GDM1 (cell line): Measurements from ENCODE around the gene SEMA6D.

ENCODE experiments used
- DNase-seq: peaks from one replicate; lab custom pipeline; 2025; lab: John Stamatoyannopoulos, UW

Gene SEMA6D

DNA sequence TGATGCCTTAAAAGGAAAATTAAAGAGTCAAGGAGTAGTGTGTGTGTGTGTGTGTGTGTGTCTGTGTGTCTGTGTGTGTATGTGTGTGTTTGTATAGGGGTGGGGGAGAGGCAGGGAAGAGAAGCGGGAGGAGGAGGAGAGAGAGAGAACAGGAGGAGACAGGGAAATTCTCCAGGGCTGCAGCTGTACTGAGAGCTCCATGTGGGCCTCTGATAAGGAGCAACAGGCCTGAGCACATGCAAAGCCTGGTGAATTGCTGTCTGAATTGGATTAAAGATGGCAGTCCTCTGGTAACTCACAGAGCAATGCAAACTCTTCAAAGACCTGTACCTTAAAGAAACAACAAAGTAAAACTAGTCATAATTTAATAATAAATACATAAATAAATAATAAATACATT lies 70.6 kb downstream of the SEMA6D start:
- DNase-seq, result no peak

DNA sequence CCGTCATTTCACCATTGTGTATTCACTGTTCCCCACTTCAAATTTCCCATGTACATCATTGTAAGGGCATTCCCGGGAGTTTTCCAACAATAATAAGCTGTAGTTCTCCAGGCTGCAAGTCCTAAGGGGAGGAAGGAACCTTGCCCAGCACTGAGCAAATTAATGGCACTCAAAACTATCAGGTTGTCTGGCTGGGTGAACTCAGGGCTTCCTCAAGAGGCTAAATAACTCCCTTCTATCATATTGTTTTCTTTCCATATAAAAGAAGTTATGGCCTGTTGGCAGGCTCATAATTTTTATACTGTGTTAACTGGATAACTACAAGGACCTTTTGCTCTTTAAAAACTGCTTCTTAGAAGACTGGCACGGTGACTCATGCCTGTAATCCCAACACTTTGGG lies 71.4 kb downstream of the SEMA6D start:
- no peak for DNase-seq

DNA sequence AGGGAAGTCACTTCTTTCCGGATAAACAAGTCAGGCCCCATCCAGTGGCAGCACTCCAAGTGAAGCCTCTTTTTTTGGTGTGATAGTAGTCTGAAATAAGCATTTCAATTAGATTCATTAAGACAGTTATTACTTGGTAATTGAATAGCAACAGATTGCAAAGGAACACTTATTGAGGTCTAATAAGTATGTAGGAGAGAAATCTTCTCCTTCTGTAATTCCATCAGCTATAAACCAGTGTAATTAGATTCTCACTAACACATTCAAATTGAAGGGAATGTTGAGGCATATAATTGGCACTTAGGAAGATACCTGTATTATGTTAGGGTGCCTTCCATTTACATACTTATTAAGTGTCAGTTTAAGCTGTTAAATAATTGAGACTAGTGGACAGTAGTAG lies 73.9 kb downstream of the SEMA6D start:
- DNase-seq, result no peak

DNA sequence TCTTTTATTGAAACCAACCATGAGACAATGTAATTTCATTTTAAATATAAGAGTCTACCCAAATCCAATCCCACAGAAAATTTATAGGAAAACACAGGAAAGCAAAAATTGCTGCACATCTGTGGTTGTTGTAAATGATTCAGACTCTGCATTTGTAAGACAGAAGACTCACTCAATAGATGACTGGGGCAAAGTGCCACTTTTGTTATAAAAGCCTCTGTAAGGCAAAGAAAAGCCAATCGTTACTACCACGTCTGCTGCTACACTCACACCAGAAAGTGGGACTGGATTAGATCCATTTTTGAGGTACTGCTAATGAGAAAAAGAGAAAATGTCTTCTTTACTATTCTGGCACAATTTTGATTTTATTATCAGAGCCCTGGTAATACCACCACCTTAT lies 74.9 kb downstream of the SEMA6D start:
- DNase-seq, result no peak

DNA sequence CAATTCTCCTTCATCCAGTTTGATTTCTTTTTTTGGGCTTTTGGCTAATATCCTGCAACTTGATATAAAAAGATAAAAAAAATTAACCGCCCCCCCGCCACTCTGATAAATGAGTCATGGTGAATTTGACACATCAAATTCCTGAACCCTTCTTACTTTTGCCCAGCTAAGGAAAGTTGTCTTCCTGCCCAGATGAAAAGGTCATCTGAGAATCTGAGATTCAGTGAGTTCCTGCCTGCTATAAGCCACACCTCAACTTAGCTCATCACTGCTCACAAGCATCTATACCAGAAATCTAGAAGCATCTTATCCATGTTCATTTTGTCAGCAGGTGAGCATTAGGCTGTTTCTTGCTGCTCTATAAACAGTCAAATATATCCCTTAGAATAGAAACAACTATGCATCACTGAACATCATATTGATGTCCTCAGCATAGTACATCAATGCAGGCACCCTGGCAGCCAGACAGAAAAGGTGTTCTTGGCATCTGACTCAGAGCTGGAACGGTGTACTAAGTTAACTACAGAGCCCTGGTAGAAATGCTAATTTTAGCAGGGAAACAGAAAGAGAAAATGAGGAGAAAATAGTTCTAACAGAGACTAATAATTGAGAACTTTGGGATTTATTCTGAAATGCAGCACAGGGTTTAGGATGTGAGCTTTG lies 77.1 kb downstream of the SEMA6D start:
- DNase-seq, result no peak

DNA sequence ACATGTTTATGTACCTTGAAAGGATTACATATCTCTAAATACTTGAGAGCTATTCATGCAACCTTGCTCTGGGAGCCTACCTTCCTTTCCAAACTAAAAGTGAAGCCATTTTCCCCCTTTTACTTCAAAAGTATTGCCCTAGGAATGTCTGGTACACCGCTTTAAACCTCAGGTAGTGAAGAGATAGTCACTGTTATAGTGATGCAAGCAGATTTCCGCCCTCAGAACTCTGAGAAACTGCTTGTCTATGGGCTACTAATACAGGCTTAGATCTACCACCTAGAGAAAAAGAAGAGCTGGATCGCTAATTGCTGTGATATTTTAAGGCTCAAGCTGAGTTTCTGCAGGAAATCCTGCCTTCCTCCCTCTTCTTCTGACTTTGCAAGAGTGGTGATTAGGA lies 78.6 kb downstream of the SEMA6D start:
- no peak for DNase-seq

DNA sequence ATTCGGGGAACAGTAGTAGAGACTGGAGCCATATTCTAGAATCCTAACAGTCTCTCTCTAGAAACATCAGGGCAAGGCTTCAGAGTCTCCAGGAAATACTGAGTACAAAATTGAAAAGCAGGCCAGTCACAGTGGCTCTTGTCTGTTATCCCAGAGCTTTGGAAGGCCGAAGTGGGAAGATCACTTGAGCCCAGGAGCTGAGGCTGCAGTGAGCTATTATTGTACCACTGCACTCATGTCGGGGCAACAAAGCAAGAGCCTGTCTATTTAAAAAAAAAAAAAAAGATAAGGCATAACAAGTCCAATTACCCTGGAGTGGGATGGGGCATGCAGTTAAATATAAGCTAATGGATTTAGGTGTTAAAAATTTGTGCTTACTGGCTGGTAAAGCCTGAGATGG lies 79.0 kb downstream of the SEMA6D start:
- DNase-seq, result no peak

DNA sequence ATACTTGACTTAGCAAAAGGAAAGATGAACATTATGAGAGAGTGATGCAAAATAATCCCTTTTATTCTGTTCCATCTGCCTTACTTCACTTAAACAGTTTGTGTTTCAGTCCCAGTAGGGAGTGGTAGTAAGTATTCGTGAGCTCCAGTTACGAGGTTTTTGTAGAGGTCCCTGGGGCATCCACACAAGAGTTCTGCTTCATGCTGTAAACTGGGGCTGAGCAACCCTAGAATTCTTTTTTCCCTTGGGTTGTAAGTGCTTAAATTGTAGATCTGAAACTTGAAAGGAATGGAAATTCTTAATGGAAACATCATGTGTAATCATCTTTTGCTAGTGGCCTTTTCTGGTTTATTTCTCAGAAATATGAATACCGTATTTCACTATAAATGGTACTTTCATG lies 79.5 kb downstream of the SEMA6D start:
- DNase-seq, result no peak

DNA sequence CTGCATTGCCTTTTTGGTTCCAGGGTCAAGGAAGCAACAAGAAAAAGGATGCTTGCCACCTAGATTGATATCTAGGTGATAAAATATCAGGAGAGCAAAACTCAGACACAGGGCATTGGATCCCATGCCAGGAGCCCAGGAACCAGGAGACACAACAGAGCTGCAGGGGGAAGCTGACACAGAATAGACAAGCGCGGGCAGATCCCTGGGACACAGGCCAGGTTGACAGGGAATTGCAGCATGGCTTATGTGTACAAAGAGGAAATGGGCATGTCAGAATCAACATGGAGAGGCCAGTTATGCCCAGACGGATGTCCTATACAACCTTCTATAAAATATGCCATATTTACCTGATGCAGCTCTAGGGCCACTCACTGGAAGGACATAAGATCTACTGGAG lies 84.2 kb downstream of the SEMA6D start:
- DNase-seq, result no peak

DNA sequence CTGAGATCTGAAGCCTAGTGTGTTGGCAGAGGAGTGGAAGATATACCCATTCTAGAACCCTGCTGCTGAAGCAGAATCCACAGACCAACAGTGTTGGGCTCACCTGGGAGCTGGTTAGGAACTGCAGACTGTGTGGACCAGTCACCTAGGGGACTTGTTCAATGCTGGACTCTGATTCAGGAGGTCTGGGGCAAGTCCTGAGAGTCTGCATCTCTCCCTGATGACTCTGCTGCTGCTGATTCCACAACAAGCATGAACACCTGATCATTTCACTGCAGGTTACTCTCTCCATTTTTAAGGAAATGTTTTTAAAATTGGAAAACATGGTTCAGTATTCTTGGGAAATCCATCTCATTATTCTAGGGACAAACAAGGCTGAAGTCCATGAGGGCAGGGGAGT lies 84.9 kb downstream of the SEMA6D start:
- DNase-seq, result no peak

DNA sequence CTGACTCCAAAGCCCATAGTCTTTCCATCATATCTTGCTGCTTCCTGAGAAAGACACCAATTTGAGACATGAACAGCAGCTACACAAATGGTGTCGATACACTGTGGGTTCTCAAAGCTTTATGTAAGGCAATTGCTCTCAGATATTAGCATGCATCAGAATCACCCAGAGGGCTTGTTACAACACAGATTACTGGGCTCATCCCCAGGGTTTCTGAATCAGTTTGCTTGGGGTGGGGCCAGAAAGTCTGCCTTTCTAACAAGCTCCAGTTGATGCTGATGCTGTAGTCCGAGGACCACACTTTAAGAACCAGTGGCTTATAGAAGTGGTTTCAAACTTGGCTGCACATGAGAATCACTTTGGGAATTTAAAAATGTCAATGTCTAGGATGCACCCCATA lies 86.5 kb downstream of the SEMA6D start:
- DNase-seq, result no peak

DNA sequence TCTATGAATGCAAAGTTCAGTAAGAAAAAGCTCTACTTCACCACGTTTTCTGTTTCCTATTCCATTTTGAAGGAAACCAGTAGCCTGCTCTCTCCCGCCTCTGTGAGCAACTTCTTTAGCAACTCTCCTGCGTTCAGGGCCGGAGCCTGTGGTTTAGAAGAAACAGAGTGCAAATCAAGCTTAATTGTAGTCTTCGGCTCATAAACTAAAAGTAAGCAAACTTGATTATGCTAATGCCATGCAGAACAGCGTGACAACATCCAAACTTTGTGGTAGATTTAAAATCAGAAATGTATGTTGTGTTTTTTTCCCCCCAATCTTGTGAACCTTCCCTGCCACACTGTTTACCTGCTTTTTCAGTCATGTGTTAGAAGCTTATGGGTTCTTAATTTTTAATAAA lies 87.4 kb downstream of the SEMA6D start:
- no peak for DNase-seq

DNA sequence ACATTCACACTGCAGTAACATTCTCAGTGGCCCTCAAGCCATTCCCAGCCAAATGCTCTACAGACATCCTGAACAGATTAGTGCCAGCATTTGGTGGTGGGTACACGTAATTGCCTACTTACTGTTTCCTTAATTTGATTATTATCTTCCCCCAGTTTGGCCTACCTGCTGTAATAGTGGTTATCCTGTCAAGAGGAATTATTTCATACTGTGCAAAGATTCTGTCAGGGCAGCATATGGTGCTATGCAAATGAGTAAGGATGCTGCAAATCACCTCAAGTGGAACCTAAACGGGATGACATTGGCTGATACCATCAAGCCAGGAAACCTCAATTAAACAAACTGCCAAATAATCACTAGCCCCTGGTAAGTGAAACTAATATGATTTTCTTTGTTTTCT lies 88.7 kb downstream of the SEMA6D start:
- DNase-seq, result no peak

DNA sequence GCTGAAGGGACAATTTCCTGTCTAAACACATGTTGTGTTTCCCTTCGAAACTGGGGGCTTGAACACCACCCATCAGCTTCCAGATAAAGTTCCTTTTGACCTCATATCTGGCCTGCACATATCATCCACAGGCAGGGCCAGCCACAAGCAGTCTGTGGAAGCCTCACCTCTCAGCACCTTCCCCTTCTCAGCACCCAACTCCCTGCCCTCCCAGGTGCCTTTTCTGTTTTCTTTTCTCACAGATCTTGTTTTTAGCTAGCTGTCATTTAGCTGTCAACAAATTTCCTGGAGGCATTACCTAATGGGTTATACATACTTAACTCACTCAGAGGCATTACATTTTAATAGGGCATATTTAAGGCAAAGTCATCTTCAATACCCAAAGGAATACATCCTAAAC lies 93.9 kb downstream of the SEMA6D start:
- DNase-seq, result no peak

DNA sequence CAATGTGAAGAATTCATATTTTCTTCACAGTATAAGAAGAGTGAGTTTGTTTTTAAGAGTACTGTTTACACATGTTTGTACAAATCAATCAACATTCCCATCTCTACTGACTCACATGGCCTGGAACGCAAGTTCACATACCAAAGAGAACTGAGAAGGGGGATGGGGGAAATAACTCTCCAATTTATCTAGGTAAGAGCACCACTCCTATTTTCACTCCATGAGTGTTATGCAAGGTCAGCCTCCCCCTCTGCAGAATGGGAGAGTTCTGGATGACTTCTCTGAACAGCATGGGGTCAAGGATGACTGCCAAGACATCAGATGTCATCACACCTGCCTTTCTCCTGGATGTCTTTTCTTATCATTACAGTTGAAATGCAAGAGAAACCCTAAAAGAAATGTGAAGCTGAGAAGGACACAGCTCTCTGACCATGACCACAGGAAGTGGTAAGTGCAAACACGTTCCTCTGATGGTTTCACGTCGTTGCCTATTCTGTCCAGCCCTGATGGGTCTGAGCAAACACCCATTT lies 95.2 kb downstream of the SEMA6D start:
- DNase-seq, result no peak

DNA sequence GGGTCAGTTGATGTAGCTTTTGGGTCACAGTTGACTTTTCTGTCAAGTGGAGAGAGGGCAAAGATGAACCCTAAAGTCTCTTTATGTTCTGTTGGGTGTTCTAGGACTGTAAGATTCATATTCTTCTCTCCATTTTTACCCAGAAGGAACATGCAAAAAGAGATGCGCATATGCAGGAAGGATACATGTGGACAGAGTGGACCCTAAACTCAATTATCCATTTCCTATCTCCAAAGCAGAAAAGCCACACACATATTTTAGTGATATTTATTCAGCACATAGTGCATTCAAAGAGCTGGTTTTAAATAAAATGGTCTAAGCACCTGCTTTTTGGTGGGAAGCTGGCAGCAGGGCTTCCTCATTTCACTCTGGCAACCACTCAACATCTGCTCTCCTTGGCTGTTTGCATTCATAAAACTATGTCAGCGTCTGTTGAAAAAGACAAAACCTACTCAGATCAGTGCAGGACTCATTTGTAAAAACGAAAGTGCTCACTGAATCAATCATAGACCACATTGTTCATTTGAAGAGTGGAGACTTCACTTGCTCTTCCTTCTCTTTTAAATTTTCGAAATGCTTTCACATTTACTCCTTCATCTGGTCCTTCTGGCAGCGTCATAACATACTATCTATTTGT lies 96.6 kb downstream of the SEMA6D start:
- DNase-seq, result no peak

DNA sequence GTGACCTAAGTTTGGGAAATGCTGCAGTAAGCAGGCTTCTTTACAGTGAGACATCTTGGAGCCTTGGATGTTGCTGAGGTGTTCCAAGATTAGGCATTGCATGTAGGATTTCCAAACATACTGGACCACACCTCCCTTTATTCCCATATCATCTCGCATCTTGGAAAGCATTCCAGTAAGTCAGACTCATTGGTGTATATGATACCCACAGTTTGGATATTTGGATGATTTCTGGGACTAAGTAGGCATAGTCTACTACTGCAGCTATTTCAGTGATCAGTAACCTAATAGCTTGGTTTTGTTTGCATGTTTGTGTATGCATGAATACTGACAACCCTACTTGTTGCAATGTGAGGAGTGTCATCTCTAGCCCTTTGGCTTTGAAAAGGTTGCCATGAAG lies 97.3 kb downstream of the SEMA6D start:
- DNase-seq, result no peak

DNA sequence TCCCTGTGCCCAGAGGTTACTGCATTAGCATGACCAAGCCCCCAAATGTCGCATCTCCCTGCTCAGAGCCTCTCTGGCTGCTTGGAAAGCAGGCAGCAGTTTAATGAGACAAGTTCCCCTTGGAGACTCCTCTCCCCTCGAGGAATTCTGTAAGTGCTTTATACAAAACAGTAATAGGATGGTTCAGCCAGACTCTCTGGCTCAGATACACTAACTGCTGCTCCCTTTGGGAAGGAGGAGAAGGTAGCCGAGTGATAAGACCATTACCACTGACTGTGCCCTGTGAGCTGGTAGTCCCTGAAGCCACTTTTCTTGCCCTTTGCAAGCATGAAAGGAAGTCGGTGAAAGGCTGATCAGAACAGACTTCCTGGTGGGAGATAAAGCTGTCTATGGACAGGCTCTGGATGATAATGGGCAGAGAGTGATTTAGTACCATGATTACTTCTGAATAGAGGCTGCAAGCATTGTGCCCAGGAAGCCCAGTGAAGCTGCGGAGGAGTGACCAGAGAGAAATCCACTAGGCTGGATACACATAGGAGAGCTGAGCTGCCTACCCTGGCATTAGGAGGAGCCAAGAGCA lies 100.8 kb downstream of the SEMA6D start:
- no peak for DNase-seq

DNA sequence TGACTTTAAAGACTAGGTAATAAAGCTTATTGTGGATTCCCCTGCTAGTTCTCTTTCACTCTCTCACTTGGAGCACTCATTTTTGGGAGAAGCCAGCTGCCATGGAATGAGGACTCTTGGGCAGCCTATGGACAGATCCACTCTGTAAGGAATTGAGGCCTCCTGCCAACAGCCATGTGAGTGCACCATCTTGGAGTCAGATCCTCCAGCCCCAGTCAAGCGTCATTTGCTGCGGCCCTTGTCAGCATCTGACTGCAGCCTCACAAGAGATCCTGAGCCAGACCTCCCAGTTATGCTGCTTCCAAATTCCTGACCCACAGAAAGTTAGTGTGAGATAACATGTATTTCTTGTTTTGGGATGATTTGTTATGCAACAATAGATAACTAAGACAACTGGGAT lies 101.9 kb downstream of the SEMA6D start:
- no peak for DNase-seq

DNA sequence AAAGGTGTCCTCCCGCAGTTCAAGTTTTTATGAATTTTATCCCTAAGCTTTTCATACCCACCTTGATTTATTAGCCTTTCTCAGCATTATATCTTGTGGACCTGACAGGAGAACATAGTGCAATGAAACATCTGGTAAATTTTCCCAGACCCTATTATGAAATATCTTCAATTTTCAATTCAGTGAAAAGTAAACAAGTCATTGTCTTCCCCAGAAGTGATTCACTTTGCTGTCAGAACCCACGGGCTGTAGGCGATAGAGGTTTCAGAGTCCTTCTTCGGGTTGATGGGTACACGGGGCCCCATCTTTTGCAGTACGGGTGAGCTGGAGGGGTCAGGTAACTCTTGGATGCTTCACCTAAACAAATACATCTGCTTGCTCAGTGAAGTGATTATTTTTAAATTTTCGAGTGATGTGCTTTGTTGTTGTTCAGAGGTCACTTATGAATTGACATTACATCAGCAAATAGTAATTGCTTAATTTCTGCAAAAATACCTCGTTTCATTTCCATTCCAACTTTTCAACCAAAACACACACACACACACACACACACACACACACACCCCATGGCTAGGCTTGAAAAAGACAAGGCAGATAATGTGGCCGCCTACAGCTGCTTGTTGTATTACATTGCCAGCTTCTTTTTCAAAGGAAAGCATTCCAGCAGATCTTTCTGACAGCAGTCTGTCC lies 102.9 kb downstream of the SEMA6D start:
- DNase-seq, result no peak

DNA sequence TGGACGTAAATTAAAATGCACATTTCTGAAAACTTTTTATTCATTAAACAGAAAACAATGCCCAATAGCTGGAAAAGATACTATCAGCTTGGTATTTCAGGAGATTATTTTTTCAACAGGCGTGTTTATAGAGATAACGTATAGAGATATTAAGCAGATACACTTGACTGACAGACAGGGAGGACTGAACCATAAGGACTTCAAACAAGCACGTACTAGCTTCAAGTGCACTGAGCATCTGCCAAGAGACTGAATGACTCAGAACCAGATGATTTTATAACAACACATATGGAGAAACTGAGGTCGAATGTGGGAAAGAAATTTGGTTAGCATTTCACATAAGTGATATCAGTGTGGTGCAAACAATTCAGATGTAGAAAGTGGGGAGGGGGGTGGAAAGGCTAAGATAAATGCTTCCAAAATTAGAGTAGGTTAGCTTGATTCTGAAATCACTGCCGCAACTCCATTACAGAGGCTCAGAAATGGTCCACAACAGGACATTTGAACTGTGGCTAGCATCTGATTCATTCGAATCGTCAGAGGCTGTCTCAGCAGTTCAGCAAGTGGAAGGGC lies 103.5 kb downstream of the SEMA6D start:
- no peak for DNase-seq

DNA sequence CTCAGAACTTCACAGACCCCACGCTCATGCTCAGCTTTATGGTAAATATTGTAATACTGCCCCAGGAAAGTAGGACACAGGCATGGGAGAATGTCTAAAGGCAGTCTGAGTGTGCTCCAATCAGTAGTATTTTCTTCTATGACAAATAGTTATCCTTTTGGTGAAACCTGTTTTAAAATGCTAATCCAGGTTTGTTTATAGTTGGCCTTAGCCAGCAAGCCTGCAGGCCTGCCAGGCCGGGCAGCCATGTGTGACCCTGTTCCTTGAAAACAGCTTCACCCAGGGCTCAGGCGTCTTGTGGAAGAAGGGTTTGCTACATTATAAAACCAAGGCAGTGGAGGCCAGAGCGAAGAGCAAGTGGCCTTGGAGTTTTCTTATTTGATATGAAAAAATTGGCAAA lies 104.7 kb downstream of the SEMA6D start:
- DNase-seq, result no peak
